Renal cortex interstitium (tissue), 15 donors: ENCODE results near the gene SELE. TPM values are rescaled to one million over a fixed set of nuclear protein-coding genes. Genes with fewer than 3 reads are reported as not detected.

Experiments used
- DNase-seq, 11 donors: peaks; one replicate each; pipeline ENCODE4 v3.0.0-alpha.2; 2013; ENCODE audit warnings: low read depth in 9 of 11, low spot score in 4 of 11; ENCODE audit errors: extremely low read depth in 1 of 11
- long read RNA-seq, 16 experiments: transcript quantifications; one replicate each; lab custom pipeline, GENCODE V29; 2026
- polyA plus RNA-seq, 3 donors: library from polyadenylated mRNA; unstranded; fragments of 120-200 nt; gene quantifications; one replicate each; pipeline ENCODE4 v1.2.1, GENCODE V29; 2013; ENCODE audit not compliant: insufficient read length in 3 of 3

SELE gene
- polyA plus RNA-seq: under 1 TPM; 0.36 to 0.59 (median 0.48) TPM
- long read RNA-seq, donor 1: 0 reads
- long read RNA-seq, donor 2: 0 reads
- long read RNA-seq, donor 3: 0 reads
- long read RNA-seq, donor 4: 0 reads
- long read RNA-seq, donor 5: 0 reads
- long read RNA-seq, donor 6: 0 reads
- long read RNA-seq, donor 7: 0 reads
- long read RNA-seq, donor 8: 0 reads
- long read RNA-seq, donor 9: 0 reads
- long read RNA-seq, donor 10: 0 reads
- long read RNA-seq, donor 11: 0 reads
- long read RNA-seq, donor 12: 0 reads
- long read RNA-seq, donor 13: 0 reads
- long read RNA-seq, donor 14: 0 reads
- long read RNA-seq, donor 15: 0 reads
- long read RNA-seq, donor 16: 0 reads

GRCh38 chr1:169733924-169734323, at the start of gene SELE:
Gene SELE (minus strand): TSS chr1:169734079. CDS start chr1:169733612, 467 bp downstream.
- DNase-seq: no peak

GRCh38 chr1:169782596-169782995, 48.7 kb upstream of the SELE start:
- DNase-seq: no peak

GRCh38 chr1:169779970-169780369, 46.1 kb upstream of the SELE start:
- DNase-seq: no peak

- DNase-seq: no peak
Observed at GRCh38 chr1:169779150-169779549, 45.3 kb upstream of the SELE start.

- DNase-seq: no peak
Observed at GRCh38 chr1:169776440-169776839, 42.6 kb upstream of the SELE start.

- no peak for DNase-seq
Observed at GRCh38 chr1:169768161-169768560, 34.3 kb upstream of the SELE start.

GRCh38 chr1:169765580-169766331, 31.9 kb upstream of the SELE start:
- DNase-seq: no peak

GRCh38 chr1:169764919-169765318, 31.0 kb upstream of the SELE start:
- DNase-seq: no peak

- no peak for DNase-seq
Observed at GRCh38 chr1:169762699-169763098, 28.8 kb upstream of the SELE start.

- no peak for DNase-seq
Observed at GRCh38 chr1:169759038-169759437, 25.2 kb upstream of the SELE start.

GRCh38 chr1:169753549-169753948, 19.7 kb upstream of the SELE start:
- no peak for DNase-seq

- DNase-seq: no peak
Observed at GRCh38 chr1:169750041-169750440, 16.2 kb upstream of the SELE start.

GRCh38 chr1:169746550-169746949, 12.7 kb upstream of the SELE start:
- DNase-seq: no peak

GRCh38 chr1:169745015-169745861, 11.4 kb upstream of the SELE start:
- DNase-seq: no peak

- no peak for DNase-seq
Observed at GRCh38 chr1:169741666-169742394, 8.0 kb upstream of the SELE start.

GRCh38 chr1:169739980-169740379, 6.1 kb upstream of the SELE start:
- peak in 2 of 11 donors; percentile 9 to 11 for DNase-seq

- no peak for DNase-seq
Observed at GRCh38 chr1:169731446-169731845, 2.4 kb downstream of the SELE start.

- no peak for DNase-seq
Observed at GRCh38 chr1:169729991-169730390, 3.9 kb downstream of the SELE start.

- no peak for DNase-seq
Observed at GRCh38 chr1:169727307-169727706, 6.6 kb downstream of the SELE start.
